SK-N-SH treated with all-trans-retinoic acid at 6 μM for 48 hours (cell line): ENCODE results near the gene MALSU1.

Experiments used
- ATAC-seq: fragments of 200-7000 bp; cut with Tn5 transposase; 3 replicates; pipeline ENCODE4 v1.9.1; 2020; ENCODE audit warnings: mild to moderate bottlenecking, moderate library complexity
- ARNTL ChIP-seq: fragments of 450-650 bp; formaldehyde crosslinking; IDR thresholded peaks from 2 replicates; pipeline ENCODE4 v1.5.0; 2020; ENCODE audit warnings: low read depth, mild to moderate bottlenecking, moderate library complexity, borderline replicate concordance
- BACH2 ChIP-seq: fragments of 250-450 bp; sonication (Bioruptor Pico); IDR thresholded peaks from 2 replicates; pipeline ENCODE4 v1.9.0; 2021; ENCODE audit warnings: mild to moderate bottlenecking, borderline replicate concordance
- CREB5 ChIP-seq: fragments of 250-450 bp; sonication (Bioruptor Pico); IDR thresholded peaks from 2 replicates; pipeline ENCODE4 v1.5.1; 2020; ENCODE audit warnings: low read depth, mild to moderate bottlenecking, moderate library complexity
- CSDC2 ChIP-seq: fragments of 250-450 bp; sonication (Bioruptor Pico); IDR thresholded peaks from 2 replicates; pipeline ENCODE4 v1.5.0; 2020; ENCODE audit warnings: mild to moderate bottlenecking, moderate library complexity
- CSRNP3 ChIP-seq: fragments of 250-450 bp; sonication (Bioruptor Pico); IDR thresholded peaks from 2 replicates; pipeline ENCODE4 v1.5.1; 2021; ENCODE audit warnings: mild to moderate bottlenecking, moderate library complexity
- ESRRG ChIP-seq: fragments of 250-450 bp; sonication (Bioruptor Pico); IDR thresholded peaks from 2 replicates; pipeline ENCODE4 v1.6.1; 2021; ENCODE audit warnings: mild to moderate bottlenecking
- GLIS3 ChIP-seq: fragments of 250-450 bp; sonication (Bioruptor Pico); IDR thresholded peaks from 2 replicates; pipeline ENCODE4 v1.5.0; 2020; ENCODE audit warnings: mild to moderate bottlenecking, moderate library complexity
- ISL1 ChIP-seq: fragments of 250-450 bp; sonication (Bioruptor Pico); IDR thresholded peaks from 2 replicates; pipeline ENCODE4 v2.1.2; 2022; ENCODE audit warnings: mild to moderate bottlenecking, moderate library complexity
- OSR1 ChIP-seq: fragments of 250-450 bp; sonication (Bioruptor Pico); IDR thresholded peaks from 2 replicates; pipeline ENCODE4 v1.8.0; 2022; ENCODE audit warnings: moderate library complexity, mild to moderate bottlenecking, inconsistent platforms
- PATZ1 ChIP-seq: fragments of 250-450 bp; sonication (Bioruptor Pico); IDR thresholded peaks from 2 replicates; pipeline ENCODE4 v1.8.0; 2020; ENCODE audit warnings: mild to moderate bottlenecking, moderate library complexity, borderline replicate concordance
- POU6F1 ChIP-seq: fragments of 250-450 bp; sonication (Bioruptor Pico); IDR thresholded peaks from 2 replicates; pipeline ENCODE4 v1.8.0; 2021; ENCODE audit warnings: low read depth, mild to moderate bottlenecking, moderate library complexity, borderline replicate concordance
- PPARA ChIP-seq: fragments of 250-450 bp; sonication (Bioruptor Pico); IDR thresholded peaks from 2 replicates; pipeline ENCODE4 v1.5.0; 2020; ENCODE audit warnings: mild to moderate bottlenecking, borderline replicate concordance
- RARB ChIP-seq: fragments of 250-450 bp; sonication (Bioruptor Pico); IDR thresholded peaks from 2 replicates; pipeline ENCODE4 v1.8.0; 2021; ENCODE audit warnings: mild to moderate bottlenecking, moderate library complexity
- SNAI2 ChIP-seq: fragments of 250-450 bp; sonication (Bioruptor Pico); IDR thresholded peaks from 2 replicates; pipeline ENCODE4 v1.5.0; 2020; ENCODE audit warnings: mild to moderate bottlenecking, moderate library complexity
- TCF4 ChIP-seq: fragments of 250-450 bp; sonication (Bioruptor Pico); IDR thresholded peaks from 2 replicates; pipeline ENCODE4 v1.8.0; 2021; ENCODE audit warnings: mild to moderate bottlenecking, moderate library complexity, borderline replicate concordance
- TOX ChIP-seq: fragments of 250-450 bp; sonication (Bioruptor Pico); IDR thresholded peaks from 2 replicates; pipeline ENCODE4 v1.8.0; 2021; ENCODE audit warnings: mild to moderate bottlenecking, moderate library complexity, borderline replicate concordance
- TSHZ2 ChIP-seq: fragments of 250-450 bp; sonication (Bioruptor Pico); IDR thresholded peaks from 2 replicates; pipeline ENCODE4 v1.5.0; 2020; ENCODE audit warnings: mild to moderate bottlenecking, moderate library complexity
- ZC3H10 ChIP-seq: fragments of 250-450 bp; sonication (Bioruptor Pico); IDR thresholded peaks from 2 replicates; pipeline ENCODE4 v1.5.1; 2021; ENCODE audit warnings: mild to moderate bottlenecking, moderate library complexity
- ZFP30 ChIP-seq: fragments of 450-650 bp; formaldehyde crosslinking; IDR thresholded peaks from 2 replicates; pipeline ENCODE4 v1.5.0; 2022; ENCODE audit warnings: mild to moderate bottlenecking, moderate library complexity
- ZNF565 ChIP-seq: fragments of 450-650 bp; formaldehyde crosslinking; conservative IDR thresholded peaks from 2 replicates; pipeline ENCODE4 v1.5.0; 2020; ENCODE audit warnings: low read depth, mild to moderate bottlenecking, moderate library complexity
- ZNF70 ChIP-seq: fragments of 450-650 bp; formaldehyde crosslinking; IDR thresholded peaks from 2 replicates; pipeline ENCODE4 v1.5.0; 2020; ENCODE audit warnings: mild to moderate bottlenecking, moderate library complexity
- ZNF8 ChIP-seq: fragments of 450-650 bp; formaldehyde crosslinking; IDR thresholded peaks from 2 replicates; pipeline ENCODE4 v1.5.0; 2020; ENCODE audit warnings: mild to moderate bottlenecking, moderate library complexity

The MALSU1 gene

GRCh38 chr7:23341846-23342598 lies 42.9 kb downstream of the MALSU1 start:
- peak; percentile 54 for ATAC-seq

GRCh38 chr7:23343102-23343501 lies 44.0 kb downstream of the MALSU1 start:
- TF ChIP-seq CSDC2 (CRISPR knock-in tag) = no peak
- no peak for TF ChIP-seq CREB5
- no peak for TF ChIP-seq ZNF565 (CRISPR knock-in tag)
- no peak for TF ChIP-seq GLIS3
- TF ChIP-seq ARNTL (CRISPR knock-in tag) = no peak
- TF ChIP-seq TOX (CRISPR knock-in tag) = no peak
- no peak for TF ChIP-seq ISL1
- no peak for TF ChIP-seq ESRRG (CRISPR knock-in tag)
- no peak for TF ChIP-seq PATZ1
- TF ChIP-seq CSRNP3 (CRISPR knock-in tag) = no peak
- TF ChIP-seq TCF4 (CRISPR knock-in tag) = no peak
- no peak for TF ChIP-seq ZNF8 (CRISPR knock-in tag)
- TF ChIP-seq SNAI2 (CRISPR knock-in tag) = no peak
- no peak for TF ChIP-seq ZC3H10 (CRISPR knock-in tag)
- TF ChIP-seq PPARA = no peak
- TF ChIP-seq ZNF70 = no peak
- no peak for ATAC-seq

More at GRCh38 chr7:23341846-23342598, 42.9 kb downstream of the MALSU1 start:
- TF ChIP-seq TCF4 (CRISPR knock-in tag) (peak; percentile 71; the same call in 1 of the 2 replicates), ZNF565 (CRISPR knock-in tag) (no peak)
- TF ChIP-seq, all 23 proteins: peak for 1

GRCh38 chr7:23343806-23344475 lies 44.8 kb downstream of the MALSU1 start:
- ATAC-seq = no peak
- no peak for TF ChIP-seq RARB (CRISPR knock-in tag)
- no peak for TF ChIP-seq ZNF565 (CRISPR knock-in tag)
- TF ChIP-seq TSHZ2 (CRISPR knock-in tag) = no peak
- no peak for TF ChIP-seq CREB5
- TF ChIP-seq POU6F1 (CRISPR knock-in tag) = no peak
- TF ChIP-seq ZFP30 (CRISPR knock-in tag) = no peak
- no peak for TF ChIP-seq OSR1 (CRISPR knock-in tag)
- no peak for TF ChIP-seq BACH2 (CRISPR knock-in tag)
- TF ChIP-seq ISL1 = no peak
- TF ChIP-seq CSDC2 (CRISPR knock-in tag) = no peak
- TF ChIP-seq TCF4 (CRISPR knock-in tag) = no peak
- TF ChIP-seq PATZ1 = no peak
- no peak for TF ChIP-seq CSRNP3 (CRISPR knock-in tag)
- no peak for TF ChIP-seq PPARA
- TF ChIP-seq ARNTL (CRISPR knock-in tag) = no peak
